Muscle of leg (tissue), 11 donors: ENCODE results near the gene TCEA3. TPM values are rescaled to one million over a fixed set of nuclear protein-coding genes. Genes with fewer than 3 reads are reported as not detected.

Experiments
- DNase-seq: peaks from one replicate; pipeline ENCODE4 v3.0.0; 2013
- H3K27ac ChIP-seq: one replicate; pipeline ENCODE4 v1.5.1; 2013; ENCODE audit warnings: mild to moderate bottlenecking, low read length, control low read depth
- H3K27me3 ChIP-seq: one replicate; pipeline ENCODE4 v1.6.1; 2013; ENCODE audit warnings: low read length; ENCODE audit not compliant: control insufficient read depth, insufficient read depth
- H3K36me3 ChIP-seq: one replicate; pipeline ENCODE4 v1.6.1; 2013; ENCODE audit warnings: low read length; ENCODE audit not compliant: control insufficient read depth, insufficient read depth
- H3K4me1 ChIP-seq: one replicate; pipeline ENCODE4 v1.6.1; 2013; ENCODE audit warnings: low read length; ENCODE audit not compliant: control insufficient read depth, insufficient read depth
- H3K4me3 ChIP-seq: one replicate; pipeline ENCODE4 v1.5.1; 2013; ENCODE audit warnings: low read length, control low read depth
- H3K9me3 ChIP-seq: replicated peaks from 2 replicates; pipeline ENCODE4 v1.6.1; 2013; ENCODE audit warnings: low read depth, low read length; ENCODE audit not compliant: control insufficient read depth
- WGBS: methylation state at CpG from one replicate; pipeline ENCODE4 v1.1.5; 2013; ENCODE audit warnings: missing lambda C conversion rate; ENCODE audit not compliant: insufficient coverage; 5-methylcytosine and 5-hydroxymethylcytosine counted together
- polyA plus RNA-seq, 8 donors: library from polyadenylated mRNA; unstranded; fragments of 120-200 nt; gene quantifications; one replicate each; pipeline versions ENCODE4 v1.2.1 to v1.2.3, GENCODE V29; 2013; ENCODE audit warnings: inconsistent platforms in 1 of 8, low replicate concordance in 1 of 8; ENCODE audit not compliant: insufficient read length in 8 of 8, insufficient read depth in 1 of 8
- total RNA-seq: library from RNA; stranded (reverse); fragments of 120-200 nt; gene quantifications from one replicate; pipeline ENCODE4 v1.2.4, GENCODE V29; 2013

The TCEA3 gene
- total and polyA plus RNA-seq, 9 donors: 203 to 357 (median 293) TPM

- Histone ChIP-seq H3K4me3 (no peak overlapping the region), H3K27ac (no peak overlapping the region), H3K9me3 (no peaks in the 10 kb centered on the region), H3K27me3 (no peaks in the 10 kb centered on the region), H3K36me3 (peaks cover 64% of the 10 kb centered on the region), H3K4me1 (peaks cover 41% of the 10 kb centered on the region)
- WGBS: 84% methylated on average over 8 of the region's 8 CpGs
- no peak for DNase-seq
These were observed 17.4 kb downstream of the TCEA3 start for GRCh38 chr1:23407016-23407630.

GRCh38 chr1:23405946-23406345, 18.6 kb downstream of the TCEA3 start:
- H3K9me3 ChIP-seq: no peaks in the 10 kb centered on the region
- WGBS: 85% methylated on average over 3 of the region's 3 CpGs
- H3K36me3 ChIP-seq: peaks cover 70% of the 10 kb centered on the region
- no peak overlapping the region for H3K27ac ChIP-seq
- H3K27me3 ChIP-seq: no peaks in the 10 kb centered on the region
- no peak overlapping the region for H3K4me3 ChIP-seq
- H3K4me1 ChIP-seq: peaks cover 52% of the 10 kb centered on the region
- no peak for DNase-seq

- 9% methylated on average over 17 of the region's 19 CpGs for WGBS
- no peaks in the 10 kb centered on the region for H3K9me3 ChIP-seq
- peak; percentile 87 for DNase-seq
- H3K27me3 ChIP-seq: no peaks in the 10 kb centered on the region
- no peak overlapping the region for H3K4me3 ChIP-seq
- peak overlapping the region; percentile 52 for H3K27ac ChIP-seq
- peaks cover 72% of the 10 kb centered on the region for H3K36me3 ChIP-seq
- H3K4me1 ChIP-seq: peaks cover 52% of the 10 kb centered on the region
These were observed 20.6 kb downstream of the TCEA3 start for GRCh38 chr1:23403735-23404486.

- H3K4me1 ChIP-seq: peaks cover 52% of the 10 kb centered on the region
- DNase-seq: no peak
- peak overlapping the region; percentile 52 for H3K27ac ChIP-seq
- H3K9me3 ChIP-seq: no peaks in the 10 kb centered on the region
- 77% methylated on average over 2 of the region's 4 CpGs for WGBS
- peaks cover 66% of the 10 kb centered on the region for H3K36me3 ChIP-seq
- H3K4me3 ChIP-seq: no peak overlapping the region
- H3K27me3 ChIP-seq: no peaks in the 10 kb centered on the region
These were observed 21.2 kb downstream of the TCEA3 start for GRCh38 chr1:23403355-23403734.

GRCh38 chr1:23403038-23403336, 21.6 kb downstream of the TCEA3 start:
- DNase-seq: no peak
- Histone ChIP-seq H3K4me3 (no peak overlapping the region), H3K27ac (no peak overlapping the region), H3K4me1 (peaks cover 49% of the 10 kb centered on the region), H3K27me3 (no peaks in the 10 kb centered on the region), H3K9me3 (no peaks in the 10 kb centered on the region), H3K36me3 (peaks cover 62% of the 10 kb centered on the region)
- no CpG with 5 or more reads among the region's 6 CpGs for WGBS

- Histone ChIP-seq H3K4me1 (peaks cover 49% of the 10 kb centered on the region), H3K36me3 (peaks cover 63% of the 10 kb centered on the region), H3K27ac (peak overlapping the region; percentile 3), H3K27me3 (no peaks in the 10 kb centered on the region), H3K9me3 (no peaks in the 10 kb centered on the region), H3K4me3 (no peak overlapping the region)
- DNase-seq: no peak
- 85% methylated on average over 5 of the region's 11 CpGs for WGBS
These were observed 22.1 kb downstream of the TCEA3 start for GRCh38 chr1:23402286-23403037.

GRCh38 chr1:23401313-23401712, 23.2 kb downstream of the TCEA3 start:
- peaks cover 49% of the 10 kb centered on the region for H3K4me1 ChIP-seq
- no peak for DNase-seq
- peak overlapping the region; percentile 87 for H3K27ac ChIP-seq
- peaks cover 66% of the 10 kb centered on the region for H3K36me3 ChIP-seq
- no peak overlapping the region for H3K4me3 ChIP-seq
- H3K9me3 ChIP-seq: no peaks in the 10 kb centered on the region
- WGBS: 58% methylated on average over 2 of the region's 6 CpGs
- no peaks in the 10 kb centered on the region for H3K27me3 ChIP-seq

- peak; percentile 60 for DNase-seq
- no peaks in the 10 kb centered on the region for H3K9me3 ChIP-seq
- peaks cover 52% of the 10 kb centered on the region for H3K4me1 ChIP-seq
- peaks cover 63% of the 10 kb centered on the region for H3K36me3 ChIP-seq
- H3K27me3 ChIP-seq: no peaks in the 10 kb centered on the region
- H3K27ac ChIP-seq: peak overlapping the region; percentile 87
- 83% methylated on average over 3 of the region's 5 CpGs for WGBS
- H3K4me3 ChIP-seq: no peak overlapping the region
These were observed 24.0 kb downstream of the TCEA3 start for GRCh38 chr1:23400324-23401114.

- no CpG with 5 or more reads among the region's 1 CpG for WGBS
These were observed 25.3 kb downstream of the TCEA3 start for GRCh38 chr1:23399229-23399628.

GRCh38 chr1:23397908-23398307, 26.6 kb downstream of the TCEA3 start:
- peak overlapping the region; percentile 79 for H3K27ac ChIP-seq
- H3K9me3 ChIP-seq: no peaks in the 10 kb centered on the region
- no peak for DNase-seq
- no peak overlapping the region for H3K4me3 ChIP-seq
- 82% methylated on average over 5 of the region's 7 CpGs for WGBS
- peaks cover 54% of the 10 kb centered on the region for H3K4me1 ChIP-seq
- H3K27me3 ChIP-seq: no peaks in the 10 kb centered on the region
- H3K36me3 ChIP-seq: peaks cover 70% of the 10 kb centered on the region

More at GRCh38 chr1:23399229-23399628, 25.3 kb downstream of the TCEA3 start:
- no peaks in the 10 kb centered on the region for H3K9me3 ChIP-seq
- H3K36me3 ChIP-seq: peaks cover 62% of the 10 kb centered on the region
- H3K27ac ChIP-seq: no peak overlapping the region
- no peak for DNase-seq
- H3K4me3 ChIP-seq: no peak overlapping the region
- no peaks in the 10 kb centered on the region for H3K27me3 ChIP-seq
- peaks cover 57% of the 10 kb centered on the region for H3K4me1 ChIP-seq
